GM10248 (cell line): ENCODE data around the gene CALD1.

ENCODE experiments used
- CTCF ChIA-PET: fragments of 300-600 bp; sonication (Branson Sonifier 250); formaldehyde crosslinking; extraction: SDS; loops from one replicate; lab custom pipeline; 2021; ENCODE audit warnings: antibody characterized with exemption; lab: Yijun Ruan, JAX
- POLR2A ChIA-PET: fragments of 350-650 bp; sonication (Branson Sonifier 250); formaldehyde crosslinking; extraction: SDS; loops from one replicate; lab custom pipeline; 2020; ENCODE audit warnings: antibody characterized with exemption; lab: Yijun Ruan, JAX
- DNase-seq: peaks from one replicate; pipeline ENCODE4 v3.0.0; 2012; ENCODE audit errors: extremely low spot score
- CTCF ChIP-seq: IDR thresholded peaks from 2 replicates; pipeline ENCODE4 v1.5.1; 2012; ENCODE audit warnings: mild to moderate bottlenecking, low read depth; ENCODE audit errors: extremely low read depth, missing control alignments, control extremely low read depth

Gene CALD1

GRCh38 chr7:134802762-134803161 lies 23.3 kb downstream of the CALD1 start:
- CTCF ChIA-PET: interaction anchor here (1.2 kb wide), 1 partner anchor 11 kb away, joined by 4 read pairs; no protein-coding TSS in a partner anchor
- TF ChIP-seq CTCF: no peak

GRCh38 chr7:134804351-134804750 lies 24.9 kb downstream of the CALD1 start:
- TF ChIP-seq CTCF: no peak
- no peak for DNase-seq
- ChIA-PET CTCF (interaction anchor here (0.7 to 0.8 kb wide), 2 partner anchors 11 to 24 kb away, joined by 3 read pairs; no protein-coding TSS in a partner anchor), POLR2A (no interaction called here)

More at GRCh38 chr7:134802762-134803161, 23.3 kb downstream of the CALD1 start:
- no peak for DNase-seq
- POLR2A ChIA-PET: no interaction called here

- no peak for DNase-seq
- ChIA-PET CTCF (no interaction called here), POLR2A (no interaction called here)
- no peak for TF ChIP-seq CTCF
Observed at GRCh38 chr7:134804854-134805253, 25.4 kb downstream of the CALD1 start.

GRCh38 chr7:134806197-134806596 lies 26.8 kb downstream of the CALD1 start:
- TF ChIP-seq CTCF: no peak
- POLR2A ChIA-PET: no interaction called here
- DNase-seq: no peak
- CTCF ChIA-PET: no interaction called here

- CTCF ChIA-PET: interaction anchor here (1.0 kb wide), 1 partner anchor 20 kb away, joined by 4 read pairs; no protein-coding TSS in a partner anchor
- TF ChIP-seq CTCF: no peak
- POLR2A ChIA-PET: no interaction called here
Observed at GRCh38 chr7:134809616-134810015, 30.2 kb downstream of the CALD1 start.

GRCh38 chr7:134811765-134812164 lies 32.3 kb downstream of the CALD1 start:
- no peak for DNase-seq
- ChIA-PET CTCF (interaction anchor here (1.5 kb wide), 1 partner anchor 34 kb away, joined by 3 read pairs; no protein-coding TSS in a partner anchor), POLR2A (no interaction called here)
- no peak for TF ChIP-seq CTCF

More at GRCh38 chr7:134809616-134810015, 30.2 kb downstream of the CALD1 start:
- DNase-seq: no peak
